HG03354 (cell line): Measurements from ENCODE around the gene STXBP6.

Experiments used
- ATAC-seq: cut with Tn5 transposase; IDR thresholded peaks from one replicate; pipeline ENCODE4 v1.9.1; 2021; ENCODE audit warnings: mild to moderate bottlenecking; ENCODE audit not compliant: unreplicated experiment, poor library complexity, severe bottlenecking

Gene STXBP6

GRCh38 chr14:24874514-24875202, 175.3 kb downstream of the STXBP6 start:
- no peak for ATAC-seq

GRCh38 chr14:24873551-24873950, 176.4 kb downstream of the STXBP6 start:
- ATAC-seq: no peak

- ATAC-seq: no peak
These were observed 178.8 kb downstream of the STXBP6 start for GRCh38 chr14:24870949-24871701.

GRCh38 chr14:24868389-24868788, 181.6 kb downstream of the STXBP6 start:
- no peak for ATAC-seq

GRCh38 chr14:24866067-24866639, 183.8 kb downstream of the STXBP6 start:
- ATAC-seq: no peak

- no peak for ATAC-seq
These were observed 185.8 kb downstream of the STXBP6 start for GRCh38 chr14:24863968-24864684.

GRCh38 chr14:24861083-24861630, 188.8 kb downstream of the STXBP6 start:
- no peak for ATAC-seq

- ATAC-seq: no peak
These were observed 190.4 kb downstream of the STXBP6 start for GRCh38 chr14:24859559-24859958.

- ATAC-seq: no peak
These were observed 191.3 kb downstream of the STXBP6 start for GRCh38 chr14:24858684-24859083.

GRCh38 chr14:24858052-24858451, 191.9 kb downstream of the STXBP6 start:
- no peak for ATAC-seq

GRCh38 chr14:24857277-24857676, 192.7 kb downstream of the STXBP6 start:
- no peak for ATAC-seq

GRCh38 chr14:24853446-24853845, 196.5 kb downstream of the STXBP6 start:
- ATAC-seq: no peak

GRCh38 chr14:24852312-24853060, 197.5 kb downstream of the STXBP6 start:
- no peak for ATAC-seq

- ATAC-seq: no peak
These were observed 198.1 kb downstream of the STXBP6 start for GRCh38 chr14:24851837-24852236.

- no peak for ATAC-seq
These were observed 198.5 kb downstream of the STXBP6 start for GRCh38 chr14:24851406-24851805.

- ATAC-seq: no peak
These were observed 199.9 kb downstream of the STXBP6 start for GRCh38 chr14:24850072-24850471.

GRCh38 chr14:24849471-24849870, 200.5 kb downstream of the STXBP6 start:
- no peak for ATAC-seq

- ATAC-seq: no peak
These were observed 201.7 kb downstream of the STXBP6 start for GRCh38 chr14:24848102-24848790.

- no peak for ATAC-seq
These were observed 202.3 kb downstream of the STXBP6 start for GRCh38 chr14:24847568-24848095.
